ENCODE results near the gene DUOX2. TPM values are rescaled to one million over a fixed set of nuclear protein-coding genes. Genes with fewer than 3 reads are reported as not detected.

The DUOX2 gene
- total and polyA plus RNA-seq, 2 of the 13 experiments (the other 11 are each of a cell fraction or from before 2014, with no cell fraction given): 0.08 TPM; not detected in 1

DNA sequence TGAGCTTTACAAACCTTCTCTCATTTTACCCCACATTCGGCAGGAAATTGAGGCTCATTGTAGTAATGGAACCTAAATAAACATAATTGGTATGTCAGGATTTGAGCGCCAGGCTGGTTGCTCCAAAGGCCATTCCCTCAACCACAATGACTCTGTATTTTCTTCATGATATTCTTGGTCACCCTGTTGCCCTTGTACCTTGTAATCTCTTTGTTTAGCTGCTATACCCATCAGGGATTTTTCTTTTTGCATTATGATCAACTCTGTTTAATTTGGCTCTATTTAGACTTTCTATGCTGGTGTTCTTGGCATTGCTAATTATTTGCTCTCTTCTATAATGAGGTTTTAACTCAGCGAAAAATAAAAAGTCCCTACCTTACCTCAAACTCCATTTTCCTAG lies 29.8 kb downstream of the DUOX2 start (continued):
- no peak for TF ChIP-seq JARID2 (CRISPR knock-in tag; IDR thresholded peaks at IDR 0.05; ENCODE audit: insufficient replicate concordance)
- no peak for TF ChIP-seq ZNF225 (CRISPR knock-in tag; IDR thresholded peaks at IDR 0.05)
- TF ChIP-seq, protein P1, sequence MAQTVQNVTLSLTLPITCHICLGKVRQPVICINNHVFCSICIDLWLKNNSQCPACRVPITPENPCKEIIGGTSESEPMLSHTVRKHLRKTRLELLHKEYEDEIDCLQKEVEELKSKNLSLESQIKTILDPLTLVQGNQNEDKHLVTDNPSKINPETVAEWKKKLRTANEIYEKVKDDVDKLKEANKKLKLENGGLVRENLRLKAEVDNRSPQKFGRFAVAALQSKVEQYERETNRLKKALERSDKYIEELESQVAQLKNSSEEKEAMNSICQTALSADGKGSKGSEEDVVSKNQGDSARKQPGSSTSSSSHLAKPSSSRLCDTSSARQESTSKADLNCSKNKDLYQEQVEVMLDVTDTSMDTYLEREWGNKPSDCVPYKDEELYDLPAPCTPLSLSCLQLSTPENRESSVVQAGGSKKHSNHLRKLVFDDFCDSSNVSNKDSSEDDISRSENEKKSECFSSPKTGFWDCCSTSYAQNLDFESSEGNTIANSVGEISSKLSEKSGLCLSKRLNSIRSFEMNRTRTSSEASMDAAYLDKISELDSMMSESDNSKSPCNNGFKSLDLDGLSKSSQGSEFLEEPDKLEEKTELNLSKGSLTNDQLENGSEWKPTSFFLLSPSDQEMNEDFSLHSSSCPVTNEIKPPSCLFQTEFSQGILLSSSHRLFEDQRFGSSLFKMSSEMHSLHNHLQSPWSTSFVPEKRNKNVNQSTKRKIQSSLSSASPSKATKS (CRISPR knock-in tag; IDR thresholded peaks at IDR 0.05): no peak
- TF ChIP-seq GTF2F1 (IDR thresholded peaks at IDR 0.05; ENCODE audit: low read length): no peak
- TF ChIP-seq MAFK (conservative IDR thresholded peaks at IDR 0.05 in 1 of 2, IDR thresholded peaks at IDR 0.05 in 1 of 2; ENCODE audit: low read length in 2 of 2): no peak
- TF ChIP-seq, protein P2, sequence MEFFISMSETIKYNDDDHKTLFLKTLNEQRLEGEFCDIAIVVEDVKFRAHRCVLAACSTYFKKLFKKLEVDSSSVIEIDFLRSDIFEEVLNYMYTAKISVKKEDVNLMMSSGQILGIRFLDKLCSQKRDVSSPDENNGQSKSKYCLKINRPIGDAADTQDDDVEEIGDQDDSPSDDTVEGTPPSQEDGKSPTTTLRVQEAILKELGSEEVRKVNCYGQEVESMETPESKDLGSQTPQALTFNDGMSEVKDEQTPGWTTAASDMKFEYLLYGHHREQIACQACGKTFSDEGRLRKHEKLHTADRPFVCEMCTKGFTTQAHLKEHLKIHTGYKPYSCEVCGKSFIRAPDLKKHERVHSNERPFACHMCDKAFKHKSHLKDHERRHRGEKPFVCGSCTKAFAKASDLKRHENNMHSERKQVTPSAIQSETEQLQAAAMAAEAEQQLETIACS (CRISPR knock-in tag; IDR thresholded peaks at IDR 0.05): no peak
- TF ChIP-seq ZNF367 (CRISPR knock-in tag; IDR thresholded peaks at IDR 0.05; ENCODE audit: borderline replicate concordance): no peak
- no peak for TF ChIP-seq ZFP62 (CRISPR knock-in tag; IDR thresholded peaks at IDR 0.05)
- TF ChIP-seq SPEN (CRISPR knock-in tag; IDR thresholded peaks at IDR 0.05; ENCODE audit: low read depth): no peak
- no peak for TF ChIP-seq BCL6 (CRISPR knock-in tag; IDR thresholded peaks at IDR 0.05)

DNA sequence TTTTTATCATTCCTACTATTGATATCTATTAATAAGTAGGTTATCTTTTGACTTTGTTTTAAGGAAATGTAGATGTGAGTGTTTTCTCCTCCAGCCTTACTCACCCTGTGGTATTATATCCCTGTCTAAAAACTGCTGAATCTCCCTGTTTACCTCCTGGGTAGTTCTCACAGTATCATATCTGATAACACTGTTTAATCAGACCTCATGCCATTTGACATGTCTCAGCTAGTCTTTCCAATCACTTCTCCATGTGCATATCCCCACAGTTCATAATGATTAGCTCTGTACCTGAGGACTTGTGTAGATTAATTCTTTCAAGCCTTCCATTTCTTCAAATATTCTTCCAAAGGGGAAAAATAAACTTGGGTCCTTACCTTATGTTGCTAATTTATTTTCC lies 30.7 kb downstream of the DUOX2 start:
- Histone ChIP-seq H4K20me1 (ENCODE audit: insufficient read depth, low read length) (no peaks in the 10 kb centered on the region), H3K4me1 (ENCODE audit: insufficient read depth, low read length) (peaks cover 24% of the 10 kb centered on the region), H3K27me3 (ENCODE audit: control insufficient read depth in 1 of 2, insufficient read depth in 2 of 2, low read length in 2 of 2) (no peaks in the 10 kb centered on the region), H3K4me3 (replicated peaks in 1 of 3; ENCODE audit: insufficient read depth in 1 of 3, low read depth in 2 of 3, low read length in 3 of 3) (no peak overlapping the region), H3K79me2 (ENCODE audit: insufficient read depth, low read length) (no peaks in the 10 kb centered on the region), H3K27ac (ENCODE audit: extremely low read length, insufficient read depth, low read length) (no peak overlapping the region), H2AFZ (ENCODE audit: low read length) (no peak overlapping the region), H3K9me3 (ENCODE audit: low read length) (no peaks in the 10 kb centered on the region), H3K36me3 (replicated peaks in 1 of 2; ENCODE audit: control insufficient read depth in 1 of 2, insufficient read depth in 2 of 2, low read length in 2 of 2) (no peaks in the 10 kb centered on the region), H3K4me2 (ENCODE audit: low read depth, low read length) (no peak overlapping the region), H3K9ac (ENCODE audit: insufficient read depth, low read depth, low read length) (no peak overlapping the region)
- ChIA-PET CTCF (ENCODE audit: low intra/inter-chr PET ratio, low total read pairs) (no interaction called here), POLR2A (no interaction called here)
- FAIRE-seq (no peak), DNase-seq (ENCODE audit: low spot score) (peak; percentile 35), ATAC-seq (no peak)
- intact Hi-C loops (cut with micrococcal nuclease; ENCODE audit: unreplicated experiment): no loop called here
- TF ChIP-seq RFX5 (IDR thresholded peaks at IDR 0.05; ENCODE audit: low read depth, low read length) (no peak), DPF2 (CRISPR knock-in tag; IDR thresholded peaks at IDR 0.05; ENCODE audit: borderline replicate concordance, low read depth) (no peak), ZSCAN21 (CRISPR knock-in tag; IDR thresholded peaks at IDR 0.05; ENCODE audit: borderline replicate concordance) (no peak), ETV6 (CRISPR knock-in tag; conservative IDR thresholded peaks at IDR 0.05) (no peak), CEBPB (IDR thresholded peaks at IDR 0.05; ENCODE audit: borderline replicate concordance, low read depth, low read length) (no peak), HNRNPL (IDR thresholded peaks at IDR 0.05; ENCODE audit: low read depth, low read length) (no peak), SALL2 (CRISPR knock-in tag; IDR thresholded peaks at IDR 0.05) (no peak), ZSCAN20 (CRISPR knock-in tag; IDR thresholded peaks at IDR 0.05; ENCODE audit: borderline replicate concordance) (no peak), TAF15 (IDR thresholded peaks at IDR 0.05; ENCODE audit: low read depth, low read length, poor library complexity, severe bottlenecking) (no peak)
- TF ChIP-seq, protein P3, sequence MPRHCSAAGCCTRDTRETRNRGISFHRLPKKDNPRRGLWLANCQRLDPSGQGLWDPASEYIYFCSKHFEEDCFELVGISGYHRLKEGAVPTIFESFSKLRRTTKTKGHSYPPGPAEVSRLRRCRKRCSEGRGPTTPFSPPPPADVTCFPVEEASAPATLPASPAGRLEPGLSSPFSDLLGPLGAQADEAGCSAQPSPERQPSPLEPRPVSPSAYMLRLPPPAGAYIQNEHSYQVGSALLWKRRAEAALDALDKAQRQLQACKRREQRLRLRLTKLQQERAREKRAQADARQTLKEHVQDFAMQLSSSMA (CRISPR knock-in tag; IDR thresholded peaks at IDR 0.05): no peak
- in situ Hi-C loops (cut with HindIII; ENCODE audit: extremely low pct_ligation_motif_present, low pct_unique_long_range_greater_than_20kb): no loop called here
- BruUV-seq (replicated peaks): no TSS peak
